Endometrium (tissue), 2 donors: Measurements from ENCODE around the gene TFCP2L1.
"Not testable (repeated sequence)": the region's sequence is repeated elsewhere in the genome, so short reads cannot be mapped to it uniquely, and the experiment has no call there.

Experiments
- FAIRE-seq: peaks from 2 replicates; lab custom pipeline; 2012; peaks lifted over from hg19 to GRCh38; lab: Jason Lieb, UNC
- donor health status: control.
- donor health status: control.

TFCP2L1 gene

GRCh38 chr2:121242175-121242875, 42.7 kb downstream of the TFCP2L1 start:
- no peak for FAIRE-seq

DNA sequence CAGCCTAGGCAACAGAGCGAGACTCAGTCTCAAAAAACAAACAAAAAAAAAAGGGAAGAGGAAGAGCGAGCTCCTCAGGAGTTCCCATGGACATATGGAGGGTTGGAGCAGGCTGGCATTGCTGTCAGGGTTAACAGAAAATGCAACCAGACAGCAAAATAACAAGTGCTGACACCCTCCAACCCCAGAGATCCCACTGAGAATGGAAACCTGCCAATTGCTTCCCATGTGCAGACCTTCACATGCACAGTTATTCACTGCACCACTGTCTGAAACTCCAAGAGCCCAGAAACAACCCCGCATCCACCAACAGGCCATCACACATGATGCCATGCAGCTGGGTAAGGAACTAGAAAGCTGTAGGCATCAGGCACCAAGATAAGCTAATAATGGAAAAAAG, 43.5 kb downstream of the TFCP2L1 start:
- FAIRE-seq, result no peak

GRCh38 chr2:121240436-121240835, 44.6 kb downstream of the TFCP2L1 start:
- FAIRE-seq, result no peak

DNA sequence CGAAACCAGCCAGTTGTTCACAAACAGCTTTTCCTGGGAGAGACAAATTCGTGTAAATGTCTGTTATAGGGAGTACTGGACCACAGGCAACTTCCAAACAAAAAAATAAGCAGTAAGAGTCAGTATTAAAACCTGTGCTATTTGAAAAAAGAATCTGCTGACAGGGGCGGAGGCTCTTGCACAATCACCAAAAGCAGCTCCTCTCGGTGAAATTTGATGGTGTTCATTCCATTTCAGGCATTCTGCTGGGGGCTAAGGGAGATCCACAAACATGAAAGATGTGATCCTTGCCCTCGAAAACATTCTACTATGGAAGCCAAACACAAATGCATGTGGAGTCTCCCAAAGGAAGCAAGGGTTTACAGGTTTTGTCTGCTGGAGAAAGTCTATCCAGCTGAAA, 45.0 kb downstream of the TFCP2L1 start:
- no peak for FAIRE-seq

- FAIRE-seq, result no peak
Observed at GRCh38 chr2:121239471-121239870, 45.5 kb downstream of the TFCP2L1 start.

GRCh38 chr2:121238828-121239227, 46.2 kb downstream of the TFCP2L1 start:
- FAIRE-seq, result no peak

- no peak for FAIRE-seq
Observed at GRCh38 chr2:121237980-121238665, 46.9 kb downstream of the TFCP2L1 start.

DNA sequence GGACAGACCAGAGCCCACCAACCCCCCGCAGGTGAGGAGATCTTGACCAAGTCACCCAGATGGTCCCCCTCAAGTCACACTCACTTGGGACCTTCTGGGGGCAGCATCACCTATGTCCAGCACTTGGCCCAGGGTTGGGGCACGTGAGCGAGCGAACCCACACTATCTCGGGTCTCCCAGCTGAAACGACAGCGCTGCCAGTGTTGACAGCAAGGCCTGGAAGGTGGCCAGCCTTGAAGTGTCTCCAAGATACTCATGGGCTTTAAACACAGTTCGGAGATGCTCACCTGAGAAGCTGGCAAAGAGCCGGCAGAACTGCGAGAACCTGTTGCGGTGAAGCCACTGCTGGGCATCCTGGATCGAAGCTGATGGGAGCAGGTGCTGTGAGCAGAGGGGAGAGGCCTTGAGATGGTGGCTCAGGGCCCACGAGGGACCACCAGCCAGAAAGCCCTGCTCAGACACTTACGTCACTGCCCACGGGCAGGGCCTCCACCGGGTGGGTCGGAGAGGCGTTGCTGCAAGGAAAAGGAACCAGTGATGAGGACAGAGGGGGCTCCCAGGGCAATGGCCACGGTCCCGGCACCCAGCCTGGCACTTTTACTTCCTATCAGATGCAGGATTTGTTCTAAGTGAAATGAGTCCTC, 47.5 kb downstream of the TFCP2L1 start:
- no peak for FAIRE-seq

GRCh38 chr2:121236650-121237180, 48.3 kb downstream of the TFCP2L1 start:
- FAIRE-seq, result no peak

- FAIRE-seq, result no peak
Observed at GRCh38 chr2:121236101-121236640, 48.8 kb downstream of the TFCP2L1 start.

DNA sequence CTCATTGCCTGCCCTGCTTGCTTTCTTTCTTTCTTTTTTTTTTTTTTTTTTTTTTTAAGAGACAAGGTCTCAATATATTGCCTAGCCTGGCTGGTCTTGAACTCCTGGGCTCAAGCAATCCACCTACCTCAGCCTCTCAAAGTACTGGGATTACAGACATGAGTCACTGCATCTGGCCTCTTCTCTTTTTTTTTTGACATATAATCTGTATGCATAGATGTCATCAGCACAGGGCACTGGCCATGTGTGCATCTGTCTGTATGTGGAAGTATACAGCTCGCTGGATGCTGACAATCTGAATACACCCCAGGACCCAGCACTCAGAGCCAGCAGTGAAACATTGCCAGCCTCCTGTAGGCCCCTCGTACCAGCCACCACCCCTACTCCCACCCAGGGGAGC, 49.5 kb downstream of the TFCP2L1 start:
- no peak for FAIRE-seq

DNA sequence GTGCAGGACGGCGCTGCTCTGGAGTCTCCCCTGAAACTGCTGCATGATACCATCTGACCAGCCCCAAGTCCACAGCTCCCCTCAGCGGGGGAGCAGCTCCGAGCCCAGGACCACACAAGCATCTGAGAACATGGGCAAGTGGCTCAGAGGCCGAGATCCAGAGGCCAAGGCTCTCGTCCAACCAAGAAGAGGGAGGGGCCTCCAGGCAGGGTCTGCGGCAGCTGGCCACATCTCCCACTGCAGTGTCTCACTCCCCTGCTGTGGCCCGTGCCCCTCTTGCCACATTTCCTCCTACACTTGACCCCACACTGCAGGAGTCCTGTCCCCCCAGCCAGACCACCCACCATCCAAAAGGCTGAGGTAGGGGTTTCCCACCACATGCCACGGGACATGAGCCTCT, 50.2 kb downstream of the TFCP2L1 start:
- no peak for FAIRE-seq

GRCh38 chr2:121234144-121234543, 50.9 kb downstream of the TFCP2L1 start:
- FAIRE-seq, result no peak

DNA sequence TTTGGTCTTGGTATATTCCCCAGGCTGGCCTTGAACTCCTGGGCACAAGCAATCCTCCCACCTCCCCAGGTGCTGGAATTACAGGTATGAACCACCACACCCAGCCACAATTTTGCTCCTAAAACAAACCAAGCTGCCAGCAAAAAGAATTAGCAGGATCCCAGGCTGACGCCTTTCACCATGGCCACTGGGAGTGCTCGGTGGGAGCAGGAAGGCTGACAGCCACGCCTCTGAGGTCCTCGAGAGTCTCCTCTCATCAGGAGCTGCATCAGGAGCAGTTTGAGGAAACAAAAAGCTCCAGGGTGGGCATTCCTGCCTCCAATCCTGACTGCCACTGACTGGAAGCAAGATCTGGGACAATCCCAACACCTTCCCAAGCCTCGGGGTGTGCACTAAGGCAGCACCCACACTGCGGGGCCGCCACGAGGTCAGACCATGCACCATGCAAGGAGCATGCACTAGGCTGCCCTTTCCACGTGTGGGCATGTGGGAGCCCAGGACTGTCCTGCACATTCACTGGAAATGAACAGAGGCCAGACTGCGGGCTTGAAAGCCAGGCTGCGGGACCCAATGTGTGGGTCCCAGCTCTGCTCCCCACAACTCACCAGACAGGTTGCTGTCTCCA, 51.4 kb downstream of the TFCP2L1 start:
- FAIRE-seq, result no peak

DNA sequence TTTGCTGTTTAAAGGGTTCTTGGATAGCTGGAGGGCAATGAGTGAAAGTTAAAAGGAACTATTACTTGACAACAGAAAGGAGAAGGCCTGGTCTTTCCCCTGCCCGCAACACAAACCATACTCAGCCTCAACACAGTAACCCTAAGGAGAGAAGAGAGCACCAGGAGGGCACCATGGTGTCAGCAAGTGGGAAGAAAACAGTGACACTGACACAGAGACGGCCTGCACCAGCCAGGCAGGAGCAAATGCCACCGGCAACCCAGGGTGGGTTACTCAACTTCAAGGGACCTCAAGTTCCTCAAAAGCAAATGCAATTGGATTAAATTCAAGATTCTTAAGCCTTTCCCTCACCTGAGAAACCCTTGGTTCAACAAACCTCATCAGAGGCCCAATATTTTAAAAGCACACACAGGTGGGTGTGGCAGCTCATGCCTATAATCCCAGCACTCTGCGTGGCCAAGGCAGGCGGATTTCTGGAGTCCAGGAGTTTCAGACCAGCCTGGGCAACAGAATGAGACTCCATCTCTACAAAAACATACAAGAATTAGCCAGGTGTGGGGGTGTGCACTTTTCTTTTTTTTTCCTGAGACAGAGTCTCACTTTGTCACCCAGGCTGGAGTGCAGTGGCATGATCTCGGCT, 52.3 kb downstream of the TFCP2L1 start:
- no peak for FAIRE-seq

DNA sequence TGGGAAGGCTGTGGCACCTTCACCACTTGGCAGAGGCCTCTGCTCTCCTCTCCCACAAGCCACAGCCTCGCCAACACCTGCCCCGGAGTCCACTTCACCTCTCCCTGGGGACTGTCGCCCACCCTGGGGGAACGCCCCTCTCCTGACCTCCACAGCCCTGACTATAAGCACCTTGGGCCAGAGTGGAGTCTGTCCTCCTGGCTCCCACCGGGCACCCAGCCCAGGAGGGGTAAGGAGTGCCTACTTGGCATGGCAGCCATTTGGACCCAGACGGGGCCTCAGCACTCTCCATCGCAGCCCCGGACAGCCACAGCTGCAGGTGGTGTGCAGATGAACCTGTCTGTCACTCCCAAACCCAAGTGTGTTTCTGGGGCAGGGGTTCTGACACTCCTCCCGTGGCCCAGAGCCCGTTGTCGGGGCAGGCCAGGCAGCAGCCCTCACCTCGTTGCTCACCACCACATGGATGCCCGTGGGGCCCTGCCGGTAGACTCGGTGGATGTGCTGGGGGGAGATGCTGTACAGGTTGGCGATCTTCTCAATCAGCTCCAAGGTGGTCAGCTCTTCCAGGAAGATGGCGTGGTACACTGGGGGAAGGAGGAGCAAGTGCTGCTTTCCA, 53.5 kb downstream of the TFCP2L1 start:
- FAIRE-seq, result no peak

- no peak for FAIRE-seq
Observed at GRCh38 chr2:121228521-121228920, 56.5 kb downstream of the TFCP2L1 start.

DNA sequence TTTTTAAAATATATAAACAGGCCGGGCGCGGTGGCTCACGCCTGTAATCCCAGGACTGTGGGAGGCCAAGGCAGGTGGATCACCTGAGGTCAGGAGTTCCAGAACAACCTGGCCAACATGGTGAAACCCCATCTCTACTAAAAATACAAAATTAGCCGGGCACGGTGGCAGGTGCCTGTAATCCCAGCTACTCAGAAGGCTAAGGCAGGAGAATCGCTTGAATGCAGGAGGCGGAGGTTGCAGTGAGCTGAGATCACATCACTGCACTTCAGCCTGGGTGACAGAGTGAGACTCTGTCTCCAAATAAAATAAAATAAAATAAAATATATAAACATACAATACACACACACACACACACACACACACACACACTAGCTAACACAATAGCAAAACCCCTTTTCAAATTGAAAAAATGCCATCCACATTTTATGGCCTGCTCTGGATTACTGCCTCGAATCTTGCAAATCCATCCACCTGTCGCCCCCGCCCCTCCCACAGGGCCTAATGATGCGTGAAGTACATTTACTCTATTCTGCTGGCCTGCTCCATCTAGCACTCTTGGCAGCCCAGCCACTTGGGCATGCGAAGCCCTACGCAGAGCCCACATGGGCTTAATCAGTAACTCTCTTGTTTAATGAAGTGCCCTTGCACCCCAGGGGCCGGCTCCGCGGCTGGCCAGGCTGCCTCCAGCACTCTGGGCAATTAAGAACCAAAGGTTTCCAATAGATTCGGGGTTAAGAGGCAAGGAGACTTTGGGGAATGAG, 57.4 kb downstream of the TFCP2L1 start:
- not testable (repeated sequence) for FAIRE-seq

DNA sequence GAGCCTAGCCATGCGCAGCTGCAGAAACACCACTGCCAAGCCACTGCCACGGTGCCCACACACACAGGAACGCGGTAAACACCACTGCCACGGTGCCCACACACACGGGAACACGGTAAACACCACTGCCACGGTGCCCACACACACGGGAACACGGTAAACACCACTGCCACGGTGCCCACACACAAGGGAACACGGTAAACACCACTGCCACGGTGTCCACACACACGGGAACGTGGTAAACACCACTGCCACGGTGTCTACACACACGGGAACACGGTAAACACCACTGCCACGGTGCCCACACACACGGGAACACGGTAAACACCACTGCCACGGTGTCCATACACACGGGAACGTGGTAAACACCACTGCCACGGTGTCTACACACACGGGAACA, 59.3 kb downstream of the TFCP2L1 start:
- FAIRE-seq, result not testable (repeated sequence)

GRCh38 chr2:121220995-121221394, 64.0 kb downstream of the TFCP2L1 start:
- FAIRE-seq, result no peak

- no peak for FAIRE-seq
Observed at GRCh38 chr2:121219866-121220265, 65.1 kb downstream of the TFCP2L1 start.
